Measurements from ENCODE around the gene IGFBP4.

The IGFBP4 gene

DNA sequence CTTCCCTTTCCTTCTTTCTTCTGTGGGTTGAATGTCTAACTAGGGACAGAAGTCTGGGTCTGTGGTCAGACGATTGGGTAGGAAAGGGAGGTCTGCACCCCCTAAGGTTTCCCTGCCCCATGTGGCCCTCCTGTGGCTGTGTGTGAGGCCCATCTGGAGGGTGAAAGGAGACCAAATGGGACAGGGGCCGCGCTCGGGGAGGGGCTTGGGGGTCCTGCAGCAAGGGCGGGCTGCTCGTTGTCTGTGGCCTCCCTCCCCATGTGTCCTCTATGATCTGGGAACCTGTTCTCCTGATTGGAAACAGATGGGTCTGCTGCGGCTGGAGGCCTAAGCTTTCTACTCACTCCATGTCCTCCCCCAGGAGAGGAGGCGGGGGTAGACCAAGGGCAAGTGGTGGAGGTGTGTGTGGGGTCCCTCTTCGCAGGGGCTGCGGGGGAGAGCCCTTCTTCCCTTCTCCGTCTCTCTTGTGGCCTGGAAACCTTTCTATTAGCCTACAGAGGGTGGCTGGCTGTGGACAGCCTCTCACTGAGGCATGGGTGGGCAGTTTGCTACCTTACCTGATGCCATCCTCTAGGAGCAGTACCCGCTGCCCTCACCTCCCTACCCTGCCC is 18.6 kb downstream of the IGFBP4 start:
- no peak overlapping the region for H3K4me3 ChIP-seq
- H3K27me3 ChIP-seq = no peaks in the 10 kb centered on the region
- peaks cover 0 to 40% (median 0%) of the 10 kb centered on the region in 11 experiments; a peak in 9 of 22 replicates for H4K20me1 ChIP-seq
- peaks cover 0 to 8% (median 0%) of the 10 kb centered on the region in 10 experiments; a peak in 5 of 20 replicates for H3K4me1 ChIP-seq
- peaks cover 16 to 27% (median 20%) of the 10 kb centered on the region in 11 experiments for H3K36me3 ChIP-seq
- H3K9ac ChIP-seq = no peak overlapping the region; a peak in 1 of 22 replicates
- no peak for TF ChIP-seq Cebpa-rat (IDR thresholded peaks at IDR 0.05)
- no peaks in the 10 kb centered on the region for H3K9me3 ChIP-seq (replicated peaks in 1 of 11)
- H3K4me2 ChIP-seq = no peak overlapping the region
- H3K27ac ChIP-seq = no peak overlapping the region; a peak in 1 of 22 replicates

DNA sequence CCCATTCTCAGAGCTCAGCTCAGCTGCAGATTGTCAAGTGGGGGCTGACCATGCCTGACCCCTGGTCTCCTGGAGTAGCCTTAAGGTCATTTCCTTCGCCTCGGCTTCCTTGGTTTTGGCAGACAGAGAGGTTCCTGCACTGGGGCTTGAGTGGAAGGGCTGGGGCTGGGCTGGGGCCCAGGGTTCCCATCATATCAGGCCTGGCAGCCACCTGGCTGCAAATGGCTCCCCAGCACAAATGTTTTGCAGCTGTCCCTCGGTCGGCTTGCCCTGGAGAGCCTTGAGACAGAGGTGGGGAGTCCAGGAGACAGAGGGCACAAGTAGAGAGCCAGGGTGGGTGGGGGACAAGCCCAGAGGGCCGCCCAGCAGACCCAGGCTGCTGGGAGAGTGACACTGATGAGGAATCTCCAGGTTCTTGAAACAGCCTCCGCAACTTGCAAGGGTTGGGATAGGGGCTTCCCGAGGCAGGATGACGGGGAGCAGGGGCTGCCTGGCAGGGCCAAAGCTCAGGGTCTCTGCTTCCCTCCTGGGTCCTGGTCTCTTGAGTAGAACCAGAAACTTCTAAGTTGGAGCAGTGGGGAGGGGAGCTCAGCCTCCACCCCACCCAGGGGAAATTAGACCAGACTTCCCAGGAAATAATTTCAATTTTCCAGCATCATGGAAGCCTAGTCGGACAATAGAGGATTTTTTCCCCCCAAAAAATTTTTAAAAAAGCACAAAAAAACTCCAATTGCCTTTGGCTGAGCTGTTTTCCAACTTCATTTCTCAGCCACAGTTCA is 19.3 kb downstream of the IGFBP4 start:
- Histone ChIP-seq H4K20me1 (peaks cover 0 to 33% (median 0%) of the 10 kb centered on the region in 11 experiments; a peak in 8 of 22 replicates), H3K27ac (no peak overlapping the region), H3K4me3 (no peak overlapping the region), H3K9me3 (replicated peaks in 1 of 11) (no peaks in the 10 kb centered on the region), H3K4me1 (peaks cover 0 to 8% (median 0%) of the 10 kb centered on the region in 10 experiments; a peak in 5 of 20 replicates), H3K4me2 (no peak overlapping the region), H3K27me3 (no peaks in the 10 kb centered on the region), H3K9ac (peak overlapping the region in 1 of 11 experiments; percentile 7; a peak in 1 of 22 replicates), H3K36me3 (peaks cover 9 to 20% (median 13%) of the 10 kb centered on the region in 11 experiments; a peak in 21 of 22 replicates)
- TF ChIP-seq Cebpa-rat (IDR thresholded peaks at IDR 0.05) = no peak

DNA sequence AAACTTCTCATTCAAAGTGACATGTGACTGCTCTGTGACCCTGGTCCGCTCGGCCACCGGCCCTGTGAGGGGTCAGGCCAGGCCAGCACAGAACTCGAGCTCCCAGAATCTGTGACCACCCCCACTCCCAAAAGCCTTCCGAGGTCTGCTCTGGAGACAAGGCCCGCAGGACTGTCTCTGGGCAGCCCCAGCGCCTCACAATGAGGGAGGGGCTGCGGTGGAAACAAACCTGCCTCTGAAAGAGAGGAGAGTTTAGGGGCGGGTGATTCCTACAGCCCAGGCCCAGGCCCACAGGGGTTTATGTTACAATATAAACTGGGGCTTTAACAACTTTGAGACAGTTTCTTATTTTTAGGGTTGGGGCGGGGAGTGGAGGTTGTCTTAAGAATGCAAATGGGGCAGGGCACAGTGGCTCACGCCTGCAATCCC is 19.9 kb downstream of the IGFBP4 start:
- Histone ChIP-seq H3K9ac (peak overlapping the region in 1 of 11 experiments; percentile 7; a peak in 2 of 22 replicates), H3K27ac (no peak overlapping the region), H3K4me2 (no peak overlapping the region)

DNA sequence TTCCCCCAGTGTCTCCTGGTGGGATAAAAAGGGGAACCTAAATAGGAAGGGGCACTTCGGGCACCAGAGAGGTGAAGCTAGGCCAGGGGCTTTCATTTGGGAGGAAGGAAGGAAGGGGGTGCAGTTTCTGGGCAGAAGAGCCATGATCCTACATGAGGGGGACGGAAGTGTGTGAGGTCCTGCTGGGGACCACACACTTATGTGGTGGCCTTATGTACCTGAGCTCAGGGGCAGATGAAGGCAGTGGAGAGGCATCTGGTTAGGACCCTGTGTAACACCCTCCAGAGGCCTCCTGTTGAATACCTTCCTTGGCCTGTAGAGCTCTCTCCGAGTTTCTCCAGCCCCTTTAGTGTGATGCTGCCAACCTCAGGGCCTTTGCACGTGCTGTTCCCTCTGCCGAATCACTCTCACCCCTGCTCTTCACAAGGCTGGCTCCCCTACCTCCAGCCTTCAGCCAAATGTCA is 21.2 kb downstream of the IGFBP4 start:
- H3K4me3 ChIP-seq = no peak overlapping the region
- peaks cover 0 to 8% (median 0%) of the 10 kb centered on the region in 10 experiments; a peak in 5 of 20 replicates for H3K4me1 ChIP-seq
- TF ChIP-seq Cebpa-rat (IDR thresholded peaks at IDR 0.05) = no peak
- no peaks in the 10 kb centered on the region for H3K27me3 ChIP-seq
- no peaks in the 10 kb centered on the region for H3K9me3 ChIP-seq (replicated peaks in 1 of 11)
- H3K27ac ChIP-seq = no peak overlapping the region
- peaks cover 0 to 1% (median 0%) of the 10 kb centered on the region in 11 experiments; a peak in 4 of 22 replicates for H3K36me3 ChIP-seq
- peaks cover 0 to 16% (median 0%) of the 10 kb centered on the region in 11 experiments; a peak in 1 of 22 replicates for H4K20me1 ChIP-seq
- H3K4me2 ChIP-seq = no peak overlapping the region
- H3K9ac ChIP-seq = no peak overlapping the region

More for the DNA sequence above, 19.9 kb downstream of the IGFBP4 start:
- Histone ChIP-seq H3K27me3 (no peaks in the 10 kb centered on the region), H3K4me3 (no peak overlapping the region), H3K9me3 (replicated peaks in 1 of 11) (no peaks in the 10 kb centered on the region), H3K36me3 (peaks cover 3 to 14% (median 7%) of the 10 kb centered on the region in 11 experiments; a peak in 19 of 22 replicates), H3K4me1 (peaks cover 0 to 8% (median 0%) of the 10 kb centered on the region in 10 experiments; a peak in 5 of 20 replicates), H4K20me1 (peaks cover 0 to 27% (median 0%) of the 10 kb centered on the region in 11 experiments; a peak in 5 of 22 replicates)
- no peak for TF ChIP-seq Cebpa-rat (IDR thresholded peaks at IDR 0.05)

DNA sequence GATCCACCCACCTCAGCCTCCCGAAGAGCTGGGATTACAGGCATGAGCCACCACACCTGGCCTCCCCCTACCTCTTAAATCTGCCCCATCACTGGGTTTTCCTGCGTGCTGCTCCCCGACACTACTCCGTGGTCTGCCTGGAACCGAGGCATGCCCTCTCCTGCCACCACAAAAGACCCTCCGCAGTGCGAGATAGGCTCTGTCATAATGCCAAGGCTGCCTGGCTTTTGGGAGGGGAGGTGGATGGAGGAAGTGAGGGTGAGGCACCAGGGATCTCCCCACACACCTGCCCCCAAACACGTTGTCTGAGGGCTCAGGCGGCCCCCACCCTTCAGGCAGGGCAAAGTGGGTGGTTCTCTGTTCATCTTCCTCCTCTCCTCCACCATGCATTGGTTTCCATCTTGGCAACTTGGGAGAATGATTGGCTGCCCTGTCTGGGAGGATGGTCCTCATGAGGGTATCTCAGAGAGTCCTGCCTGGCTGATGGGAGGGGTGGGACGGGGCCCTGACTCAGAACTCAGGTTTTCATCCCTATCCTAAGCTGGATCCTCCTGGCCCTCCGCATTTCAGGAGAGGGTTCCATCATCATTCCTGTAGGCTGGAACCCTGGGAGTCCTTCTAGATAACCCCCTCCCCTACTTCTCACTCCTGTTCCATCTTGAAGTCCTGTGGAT is 23.2 kb downstream of the IGFBP4 start:
- H3K9me3 ChIP-seq (replicated peaks in 1 of 11) = peaks cover 0 to 2% (median 0%) of the 10 kb centered on the region in 11 experiments; a peak in 5 of 22 replicates

DNA sequence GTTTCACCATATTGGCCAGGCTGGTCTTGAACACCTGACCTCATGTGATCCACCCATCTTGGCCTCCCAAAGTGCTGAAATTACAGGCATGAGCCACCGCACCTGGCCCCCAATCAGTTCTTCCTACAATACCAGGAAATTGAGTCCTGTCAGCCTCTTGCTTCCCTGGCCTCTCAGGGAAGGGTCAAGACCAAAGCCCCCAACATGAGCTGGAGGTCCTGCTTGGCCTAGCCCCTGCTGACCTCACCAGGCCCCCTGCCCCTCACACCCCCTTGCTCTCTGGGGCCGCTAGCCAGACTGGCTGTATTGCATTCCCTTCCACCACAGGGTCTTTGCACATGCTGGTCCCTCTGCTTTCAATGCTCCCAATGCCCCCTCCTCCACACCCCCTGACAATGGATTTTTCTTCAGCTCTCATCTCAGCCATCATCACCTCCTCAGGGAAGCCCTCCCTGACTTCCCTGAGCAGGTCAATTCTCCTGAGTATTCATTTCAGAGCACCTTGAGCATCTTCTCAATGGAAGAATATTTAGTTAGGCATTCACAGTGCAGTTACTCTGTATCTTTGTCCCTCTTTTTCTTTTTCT is 24.1 kb downstream of the IGFBP4 start:
- Histone ChIP-seq H3K27me3 (no peaks in the 10 kb centered on the region), H3K4me2 (no peak overlapping the region), H3K27ac (no peak overlapping the region), H3K9ac (no peak overlapping the region), H4K20me1 (peaks cover 0 to under 1% (median 0%) of the 10 kb centered on the region in 11 experiments; a peak in 1 of 22 replicates), H3K36me3 (no peaks in the 10 kb centered on the region), H3K4me3 (no peak overlapping the region), H3K4me1 (peaks cover 0 to 4% (median 0%) of the 10 kb centered on the region in 10 experiments; a peak in 1 of 20 replicates), H3K9me3 (replicated peaks in 1 of 11) (peaks cover 5 to 11% (median 9%) of the 10 kb centered on the region in 11 experiments; a peak in 19 of 22 replicates)
- TF ChIP-seq Cebpa-rat (IDR thresholded peaks at IDR 0.05) = no peak

More for the DNA sequence above, 23.2 kb downstream of the IGFBP4 start:
- H3K27ac ChIP-seq = no peak overlapping the region
- H3K4me2 ChIP-seq = no peak overlapping the region
- H3K4me3 ChIP-seq = no peak overlapping the region
- H3K9ac ChIP-seq = no peak overlapping the region
- H3K27me3 ChIP-seq = no peaks in the 10 kb centered on the region
- no peaks in the 10 kb centered on the region for H3K36me3 ChIP-seq
- H4K20me1 ChIP-seq = peaks cover 0 to 7% (median 0%) of the 10 kb centered on the region in 11 experiments; a peak in 1 of 22 replicates
- H3K4me1 ChIP-seq = peaks cover 0 to 4% (median 0%) of the 10 kb centered on the region in 10 experiments; a peak in 2 of 20 replicates
- no peak for TF ChIP-seq Cebpa-rat (IDR thresholded peaks at IDR 0.05)

DNA sequence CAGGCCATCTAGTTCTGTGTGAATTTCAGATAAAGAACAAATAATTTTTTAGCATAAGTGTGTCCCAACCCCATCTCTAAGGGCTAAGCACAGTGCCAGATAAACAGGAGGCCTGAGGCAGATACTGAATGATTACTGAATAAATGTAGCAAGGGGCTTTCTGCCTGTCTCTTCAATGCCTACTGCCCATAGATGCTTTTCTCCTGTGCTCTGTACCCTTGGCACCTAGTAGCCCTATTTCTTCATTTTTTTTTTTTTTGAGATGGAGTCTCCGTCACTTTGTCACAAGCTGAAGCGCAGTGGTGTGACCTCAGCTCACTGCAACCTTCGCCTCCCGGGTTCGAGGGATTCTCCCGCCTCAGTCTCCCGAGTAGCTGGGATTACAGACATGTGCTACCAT is 25.3 kb downstream of the IGFBP4 start:
- no peaks in the 10 kb centered on the region for H3K27me3 ChIP-seq
- H3K4me1 ChIP-seq = peaks cover 0 to 4% (median 0%) of the 10 kb centered on the region in 10 experiments; a peak in 1 of 20 replicates
- no peaks in the 10 kb centered on the region for H3K36me3 ChIP-seq
- no peak for TF ChIP-seq Cebpa-rat (IDR thresholded peaks at IDR 0.05)
- H4K20me1 ChIP-seq = no peaks in the 10 kb centered on the region
- no peak overlapping the region for H3K4me2 ChIP-seq
- no peak overlapping the region for H3K27ac ChIP-seq
- H3K9ac ChIP-seq = no peak overlapping the region
- H3K9me3 ChIP-seq (replicated peaks in 1 of 11) = peaks cover 10 to 20% (median 16%) of the 10 kb centered on the region in 11 experiments; a peak in 20 of 22 replicates
- no peak overlapping the region for H3K4me3 ChIP-seq
